Fibroblast of mammary gland (primary cell): ENCODE measurements around the gene LRP6.
"Not testable (repeated sequence)": the region's sequence is repeated elsewhere in the genome, so short reads cannot be mapped to it uniquely, and the experiment has no call there.

ENCODE experiments used
- DNase-seq: peaks from one replicate; pipeline ENCODE4 v3.0.0-alpha.2; 2010; ENCODE audit warnings: low read depth
- H3K4me3 ChIP-seq: 2 replicates; pipeline ENCODE4 v1.5.1; 2011; ENCODE audit warnings: low read depth, mild to moderate bottlenecking, low read length, moderate library complexity; ENCODE audit not compliant: control insufficient read depth
- CTCF ChIP-seq: conservative IDR thresholded peaks from 2 replicates; pipeline ENCODE4 v1.5.1; 2011; ENCODE audit warnings: low read depth, low read length, inconsistent platforms; ENCODE audit not compliant: control insufficient read depth, insufficient read depth

Gene LRP6

GRCh38 chr12:12157424-12157823 is 109.4 kb downstream of the LRP6 start:
- no peak for TF ChIP-seq CTCF
- DNase-seq = peak; percentile 53
- no peak overlapping the region for H3K4me3 ChIP-seq

DNA sequence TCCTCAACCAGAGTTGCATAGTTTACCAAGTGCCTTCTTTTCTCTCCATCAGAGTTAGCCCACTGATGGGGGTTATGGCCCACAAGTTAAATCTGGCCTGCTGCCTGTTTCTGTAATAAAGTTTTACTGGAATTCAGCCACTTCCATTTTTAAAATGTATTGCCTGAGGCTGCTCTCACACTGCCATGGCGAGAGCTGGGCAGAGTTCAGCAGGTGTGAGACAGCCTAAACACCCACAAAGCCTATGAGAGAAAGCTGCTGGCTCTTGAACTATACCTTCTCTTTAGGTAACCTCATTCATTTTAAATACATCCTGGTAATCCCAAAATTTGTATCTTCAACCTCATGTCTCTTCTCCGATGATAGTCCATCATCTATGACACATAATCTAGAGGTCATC is 110.0 kb downstream of the LRP6 start:
- DNase-seq = no peak
- no peak overlapping the region for H3K4me3 ChIP-seq
- TF ChIP-seq CTCF = no peak

DNA sequence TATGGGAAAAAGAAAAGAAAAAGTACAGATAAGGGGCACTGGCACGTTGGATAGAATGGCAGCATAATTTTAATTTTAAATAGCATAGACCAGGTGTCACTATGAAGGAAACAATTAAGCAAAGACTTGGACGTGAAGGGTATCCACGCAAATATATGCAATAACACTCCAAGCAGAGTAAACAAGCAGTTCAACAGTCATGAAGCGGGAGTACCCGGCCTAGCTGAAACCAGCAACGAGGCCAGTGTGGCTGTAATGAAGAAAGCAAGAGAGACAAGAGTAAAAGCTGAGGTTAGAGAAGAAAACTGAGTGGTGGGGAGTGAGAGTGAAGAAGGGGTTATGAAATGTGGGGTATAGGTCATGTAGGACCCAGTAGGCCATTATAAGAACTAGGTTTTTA is 110.7 kb downstream of the LRP6 start:
- H3K4me3 ChIP-seq = no peak overlapping the region
- no peak for TF ChIP-seq CTCF
- DNase-seq = no peak

DNA sequence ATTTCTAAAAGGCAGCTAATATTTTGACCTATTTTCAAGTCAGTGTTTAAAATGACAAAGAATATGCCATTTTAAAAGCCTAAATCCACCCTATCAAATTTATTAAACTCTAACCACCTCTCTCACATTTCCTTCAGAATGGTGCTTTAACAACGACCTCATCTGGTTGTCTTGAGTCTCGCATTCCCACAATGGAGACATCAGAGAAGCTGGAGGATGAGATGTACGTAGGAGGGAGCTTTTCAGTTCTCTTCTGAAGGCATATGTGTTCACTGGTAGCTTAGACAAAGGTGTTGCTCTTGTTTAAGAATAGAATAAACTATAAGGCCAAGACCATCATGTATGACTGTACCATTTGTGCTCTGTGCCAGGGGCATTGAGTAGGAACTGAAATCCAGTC is 113.2 kb downstream of the LRP6 start:
- DNase-seq = no peak
- H3K4me3 ChIP-seq = no peak overlapping the region
- no peak for TF ChIP-seq CTCF

DNA sequence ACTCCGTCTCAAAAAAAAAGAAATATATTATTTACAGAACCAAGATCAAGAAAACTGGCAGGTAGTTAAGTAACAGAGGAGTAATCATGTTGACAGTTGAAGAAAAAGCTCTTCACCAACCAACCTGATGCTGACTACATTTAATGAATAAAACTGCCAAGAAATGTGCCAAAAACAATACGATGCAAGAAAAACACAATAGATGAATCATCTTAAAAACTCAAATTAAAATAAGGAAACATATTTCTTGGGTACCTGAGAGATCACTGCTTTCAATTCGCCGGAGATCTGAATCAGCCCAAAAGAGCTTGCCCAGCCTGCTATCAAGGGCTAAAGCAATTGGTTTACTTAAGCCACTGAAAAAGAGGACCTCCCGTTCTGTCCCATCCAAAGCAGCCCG is 119.7 kb downstream of the LRP6 start:
- no peak overlapping the region for H3K4me3 ChIP-seq
- no peak for TF ChIP-seq CTCF
- DNase-seq = no peak

DNA sequence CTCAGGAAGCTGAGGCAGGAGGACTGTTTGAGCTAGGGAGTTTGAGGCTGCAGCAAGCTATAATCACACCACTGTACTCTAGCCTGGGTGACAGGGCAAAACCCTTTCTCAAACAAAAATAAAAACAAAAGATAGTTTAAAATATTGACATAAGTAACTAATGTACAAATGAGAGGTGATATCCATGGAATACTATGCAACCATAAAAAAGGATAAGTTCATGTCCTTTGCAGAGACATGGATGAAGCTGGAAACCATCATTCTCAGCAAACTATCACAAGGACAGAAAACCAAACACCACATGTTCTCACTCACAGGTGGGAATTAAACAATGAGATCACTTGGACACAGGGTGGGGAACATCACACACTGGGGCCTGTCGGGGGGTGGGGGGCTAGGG is 122.3 kb downstream of the LRP6 start:
- DNase-seq, H3K4me3 ChIP-seq: not testable (repeated sequence)

- H3K4me3 ChIP-seq = no peak overlapping the region
- DNase-seq = no peak
- TF ChIP-seq CTCF = no peak
These were observed 125.8 kb downstream of the LRP6 start for GRCh38 chr12:12141000-12141399.
